Stimulated activated CD4-positive, alpha-beta T cell treated with anti-CD3 and anti-CD28 coated beads, TNF-alpha, amount 100 ng/mL, for 48 hours (primary cell): Measurements from ENCODE around the gene KRTAP19-3.
"Not testable (repeated sequence)": the region's sequence is repeated elsewhere in the genome, so short reads cannot be mapped to it uniquely, and the experiment has no call there.

Experiments used
- DNase-seq, 3 donors: peaks; one replicate each; pipeline ENCODE4 v3.0.0-alpha.2; 2020; ENCODE audit warnings: low read depth in 3 of 3

Gene KRTAP19-3

GRCh38 chr21:30491963-30492428 is at the start of gene KRTAP19-3:
KRTAP19-3 (minus strand) TSS chr21:30492013; CDS start chr21:30491957, 56 bp downstream.
- no peak for DNase-seq

GRCh38 chr21:30518876-30519275 is 27.1 kb upstream of the KRTAP19-3 start:
- DNase-seq, result no peak

GRCh38 chr21:30515681-30516080 is 23.9 kb upstream of the KRTAP19-3 start:
- no peak for DNase-seq

GRCh38 chr21:30505621-30506205 is 13.9 kb upstream of the KRTAP19-3 start:
- DNase-seq, result not testable (repeated sequence)

GRCh38 chr21:30502041-30502440 is 10.2 kb upstream of the KRTAP19-3 start, which contains the start of gene KRTAP19-5:
KRTAP19-5 (minus strand) TSS chr21:30502141; CDS start chr21:30502090, 51 bp downstream.
- DNase-seq, result no peak

- no peak for DNase-seq
Observed at GRCh38 chr21:30497065-30497464, 5.3 kb upstream of the KRTAP19-3 start, which contains the start of gene KRTAP19-4. KRTAP19-4 (minus strand) TSS chr21:30497165; CDS start chr21:30497110, 55 bp downstream.

GRCh38 chr21:30487336-30487735 is 4.5 kb downstream of the KRTAP19-3 start, which contains the start of gene KRTAP19-2:
KRTAP19-2 (minus strand) TSS chr21:30487436; CDS start chr21:30487348, 88 bp downstream.
- DNase-seq, result no peak

- no peak for DNase-seq
Observed at GRCh38 chr21:30486180-30486579, 5.6 kb downstream of the KRTAP19-3 start.

- DNase-seq, result no peak
Observed at GRCh38 chr21:30482130-30482529, 9.7 kb downstream of the KRTAP19-3 start.

GRCh38 chr21:30480145-30480544 is 11.7 kb downstream of the KRTAP19-3 start, which contains the start of gene KRTAP19-1:
KRTAP19-1 (minus strand) TSS chr21:30480367; CDS start chr21:30480317, 50 bp downstream.
- DNase-seq, result no peak

- DNase-seq, result no peak
Observed at GRCh38 chr21:30479259-30479658, 12.6 kb downstream of the KRTAP19-3 start.

- no peak for DNase-seq
Observed at GRCh38 chr21:30478004-30478403, 13.8 kb downstream of the KRTAP19-3 start.

GRCh38 chr21:30468900-30469714 is 22.7 kb downstream of the KRTAP19-3 start:
- DNase-seq, result no peak

- DNase-seq, result no peak
Observed at GRCh38 chr21:30463713-30464112, 28.1 kb downstream of the KRTAP19-3 start.

GRCh38 chr21:30448514-30448913 is 43.3 kb downstream of the KRTAP19-3 start:
- no peak for DNase-seq

- DNase-seq, result no peak
Observed at GRCh38 chr21:30447056-30447455, 44.8 kb downstream of the KRTAP19-3 start.

GRCh38 chr21:30444204-30444603 is 47.6 kb downstream of the KRTAP19-3 start:
- DNase-seq, result no peak

- DNase-seq, result no peak
Observed at GRCh38 chr21:30443226-30443625, 48.6 kb downstream of the KRTAP19-3 start.
